Keratinocyte (primary cell): ENCODE results near the gene HPCAL1.

Experiments used
- CTCF ChIP-seq, 3 experiments: IDR thresholded peaks in 1 of 3; conservative IDR thresholded peaks in 1 of 3; optimal IDR thresholded peaks in 1 of 3; 2 replicates in 2 of 3; 3 replicates in 1 of 3; pipeline versions ENCODE3 to v1.5.1; 2011; ENCODE audit warnings: low read length in 3 of 3, mild to moderate bottlenecking in 3 of 3, moderate library complexity in 2 of 3, control low read depth in 1 of 3, inconsistent platforms in 1 of 3; ENCODE audit not compliant: insufficient read depth in 2 of 3; ENCODE audit errors: extremely low read depth in 1 of 3
- EZH2 ChIP-seq: IDR thresholded peaks from one replicate; pipeline ENCODE4 v1.6.1; 2012; ENCODE audit warnings: inconsistent platforms, mild to moderate bottlenecking, low read length, moderate library complexity

- TF ChIP-seq CTCF (optimal IDR thresholded peaks at IDR 0.05 in 1 of 3, IDR thresholded peaks at IDR 0.05 in 1 of 3, conservative IDR thresholded peaks at IDR 0.05 in 1 of 3; ENCODE audit: extremely low read depth in 1 of 3, insufficient read depth in 2 of 3, low read length in 3 of 3), result no peak
- TF ChIP-seq EZH2, result no peak
These were observed 57.8 kb downstream of the HPCAL1 start for GRCh38 chr2:10360460-10360849.
